Measurements from ENCODE around the gene OR8D4. TPM values are rescaled to one million over a fixed set of nuclear protein-coding genes. Genes with fewer than 3 reads are reported as not detected.

The OR8D4 gene
- total RNA-seq (2021) (not detected in 2 replicates), Bru-seq, nascent RNA (not detected), BruChase-seq, experiment 1, labeled RNA remaining after a 2-hour chase (not detected), BruChase-seq, experiment 2, labeled RNA remaining after a 6-hour chase (percentile 2 among the genes with signal in this experiment)
- long read RNA-seq: 0 reads

GRCh38 chr11:123901867-123902266 lies at the start of gene OR8D4:
Gene OR8D4, plus strand, starts transcription at chr11:123902167. Its CDS starts 4,265 bp downstream, at chr11:123906432.
- Histone ChIP-seq H3K4me1 (ENCODE audit: insufficient read depth, low read length, poor library complexity, severe bottlenecking) (no peaks in the 10 kb centered on the region), H3K27ac (ENCODE audit: low read depth, low read length, poor library complexity, severe bottlenecking) (no peak within 1 kb of the TSS), H3K4me3 (ENCODE audit: low read depth, low read length, poor library complexity, severe bottlenecking) (no peak within 1 kb of the TSS), H3K9me3 (ENCODE audit: low read depth, low read length, poor library complexity, severe bottlenecking) (no peaks in the 10 kb centered on the region), H3K36me3 (ENCODE audit: insufficient read depth, low read length, poor library complexity, severe bottlenecking) (no peaks in the 10 kb centered on the region), H3K27me3 (replicated peaks; ENCODE audit: insufficient read depth, low read depth, low read length, poor library complexity) (no peaks in the 10 kb centered on the region)
- no peak for DNase-seq (ENCODE audit: low spot score)
- no TSS peak for BruUV-seq (replicated peaks)
- ChIA-PET POLR2A (ENCODE audit: low non-redundant PET) (interaction anchor here (0.6 kb wide), 1 partner anchor 138 kb away, joined by 3 read pairs; no protein-coding TSS in a partner anchor), CTCF (no interaction called here)
- TF ChIP-seq CTCF (conservative IDR thresholded peaks at IDR 0.05; ENCODE audit: low read depth, low read length) (no peak), EZH2 (IDR thresholded peaks at IDR 0.05; ENCODE audit: borderline replicate concordance, low read depth, low read length, poor library complexity, severe bottlenecking) (no peak)
- intact Hi-C loops (cut with micrococcal nuclease; ENCODE audit: unreplicated experiment): no loop called here

- CTCF ChIA-PET: no interaction called here
- TF ChIP-seq CTCF (conservative IDR thresholded peaks at IDR 0.05; ENCODE audit: low read depth, low read length): no peak
- no peak for TF ChIP-seq EZH2 (IDR thresholded peaks at IDR 0.05; ENCODE audit: borderline replicate concordance, low read depth, low read length, poor library complexity, severe bottlenecking)
- Histone ChIP-seq H3K4me3 (ENCODE audit: low read depth, low read length, poor library complexity, severe bottlenecking) (no peak overlapping the region), H3K27me3 (replicated peaks; ENCODE audit: insufficient read depth, low read depth, low read length, poor library complexity) (no peaks in the 10 kb centered on the region), H3K4me1 (ENCODE audit: insufficient read depth, low read length, poor library complexity, severe bottlenecking) (no peaks in the 10 kb centered on the region), H3K27ac (ENCODE audit: low read depth, low read length, poor library complexity, severe bottlenecking) (no peak overlapping the region), H3K36me3 (ENCODE audit: insufficient read depth, low read length, poor library complexity, severe bottlenecking) (no peaks in the 10 kb centered on the region), H3K9me3 (ENCODE audit: low read depth, low read length, poor library complexity, severe bottlenecking) (no peaks in the 10 kb centered on the region)
- POLR2A ChIA-PET (ENCODE audit: low non-redundant PET): no interaction called here
- intact Hi-C loops (cut with micrococcal nuclease; ENCODE audit: unreplicated experiment): no loop called here
- no peak for DNase-seq (ENCODE audit: low spot score)
- no TSS peak for BruUV-seq (replicated peaks)
Measured at GRCh38 chr11:123852321-123852720, 49.6 kb upstream of the OR8D4 start.

GRCh38 chr11:123853038-123853437 lies 48.9 kb upstream of the OR8D4 start:
- Histone ChIP-seq H3K36me3 (ENCODE audit: insufficient read depth, low read length, poor library complexity, severe bottlenecking) (no peaks in the 10 kb centered on the region), H3K4me3 (ENCODE audit: low read depth, low read length, poor library complexity, severe bottlenecking) (no peak overlapping the region), H3K4me1 (ENCODE audit: insufficient read depth, low read length, poor library complexity, severe bottlenecking) (no peaks in the 10 kb centered on the region), H3K9me3 (ENCODE audit: low read depth, low read length, poor library complexity, severe bottlenecking) (no peaks in the 10 kb centered on the region), H3K27me3 (replicated peaks; ENCODE audit: insufficient read depth, low read depth, low read length, poor library complexity) (no peaks in the 10 kb centered on the region), H3K27ac (ENCODE audit: low read depth, low read length, poor library complexity, severe bottlenecking) (no peak overlapping the region)
- intact Hi-C loops (cut with micrococcal nuclease; ENCODE audit: unreplicated experiment): no loop called here
- no TSS peak for BruUV-seq (replicated peaks)
- no peak for DNase-seq (ENCODE audit: low spot score)
- CTCF ChIA-PET: no interaction called here
- TF ChIP-seq EZH2 (IDR thresholded peaks at IDR 0.05; ENCODE audit: borderline replicate concordance, low read depth, low read length, poor library complexity, severe bottlenecking) (no peak), CTCF (conservative IDR thresholded peaks at IDR 0.05; ENCODE audit: low read depth, low read length) (no peak)
- POLR2A ChIA-PET (ENCODE audit: low non-redundant PET): no interaction called here

Data from A673 (cell line).